AG09319 (cell line): ENCODE data around the gene PJVK.

Experiments used
- DNase-seq: peaks from one replicate; pipeline ENCODE4 v3.0.0-alpha.2; 2010; ENCODE audit warnings: low read depth; ENCODE audit errors: extremely low read depth
- TF ChIP-seq, protein P1 (sequence below): IDR thresholded peaks from 2 replicates; pipeline ENCODE4 v1.5.1; 2011; ENCODE audit warnings: low read depth, mild to moderate bottlenecking, inconsistent platforms, low read length, moderate library complexity

PJVK gene

DNA sequence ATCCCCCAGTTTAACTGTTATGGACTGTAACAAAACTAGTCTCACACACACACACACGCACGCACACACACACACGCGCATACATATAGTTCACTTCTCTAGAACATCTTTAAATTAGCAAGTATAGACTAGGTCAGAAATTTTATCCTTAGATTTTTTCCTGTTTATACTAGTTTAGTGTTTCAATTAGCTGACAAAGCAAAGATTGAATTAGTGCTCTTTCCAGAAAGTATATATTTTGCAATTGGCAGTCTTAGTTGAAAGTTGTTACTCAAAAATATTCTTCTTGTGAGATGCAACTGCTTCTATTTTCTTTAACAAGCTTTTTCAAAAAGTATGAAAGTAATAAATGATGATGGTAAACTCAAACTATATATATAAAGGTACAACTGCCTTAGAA lies 51.6 kb downstream of the PJVK start:
- DNase-seq: no peak
- TF ChIP-seq, protein P1, sequence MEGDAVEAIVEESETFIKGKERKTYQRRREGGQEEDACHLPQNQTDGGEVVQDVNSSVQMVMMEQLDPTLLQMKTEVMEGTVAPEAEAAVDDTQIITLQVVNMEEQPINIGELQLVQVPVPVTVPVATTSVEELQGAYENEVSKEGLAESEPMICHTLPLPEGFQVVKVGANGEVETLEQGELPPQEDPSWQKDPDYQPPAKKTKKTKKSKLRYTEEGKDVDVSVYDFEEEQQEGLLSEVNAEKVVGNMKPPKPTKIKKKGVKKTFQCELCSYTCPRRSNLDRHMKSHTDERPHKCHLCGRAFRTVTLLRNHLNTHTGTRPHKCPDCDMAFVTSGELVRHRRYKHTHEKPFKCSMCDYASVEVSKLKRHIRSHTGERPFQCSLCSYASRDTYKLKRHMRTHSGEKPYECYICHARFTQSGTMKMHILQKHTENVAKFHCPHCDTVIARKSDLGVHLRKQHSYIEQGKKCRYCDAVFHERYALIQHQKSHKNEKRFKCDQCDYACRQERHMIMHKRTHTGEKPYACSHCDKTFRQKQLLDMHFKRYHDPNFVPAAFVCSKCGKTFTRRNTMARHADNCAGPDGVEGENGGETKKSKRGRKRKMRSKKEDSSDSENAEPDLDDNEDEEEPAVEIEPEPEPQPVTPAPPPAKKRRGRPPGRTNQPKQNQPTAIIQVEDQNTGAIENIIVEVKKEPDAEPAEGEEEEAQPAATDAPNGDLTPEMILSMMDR: no peak

DNA sequence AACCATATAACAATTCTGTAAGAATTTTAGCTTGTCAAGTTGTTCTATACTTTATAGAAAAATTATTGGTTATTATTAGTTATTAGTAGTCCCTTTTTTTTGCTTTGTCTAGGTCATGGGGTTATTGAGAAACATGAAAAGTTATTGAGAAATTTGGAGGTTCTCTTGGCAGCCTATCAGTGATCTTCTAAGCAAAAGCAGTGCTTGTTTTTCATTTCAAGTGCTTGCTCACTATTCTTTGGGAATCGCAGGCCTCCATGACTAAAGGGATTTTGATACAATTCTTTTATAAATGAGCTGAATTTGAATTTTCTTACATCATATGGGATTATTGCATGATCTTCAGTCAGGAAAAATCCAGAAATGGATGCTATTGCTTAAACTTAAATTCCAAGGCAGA lies 54.9 kb downstream of the PJVK start:
- TF ChIP-seq, protein P1: no peak
- no peak for DNase-seq

DNA sequence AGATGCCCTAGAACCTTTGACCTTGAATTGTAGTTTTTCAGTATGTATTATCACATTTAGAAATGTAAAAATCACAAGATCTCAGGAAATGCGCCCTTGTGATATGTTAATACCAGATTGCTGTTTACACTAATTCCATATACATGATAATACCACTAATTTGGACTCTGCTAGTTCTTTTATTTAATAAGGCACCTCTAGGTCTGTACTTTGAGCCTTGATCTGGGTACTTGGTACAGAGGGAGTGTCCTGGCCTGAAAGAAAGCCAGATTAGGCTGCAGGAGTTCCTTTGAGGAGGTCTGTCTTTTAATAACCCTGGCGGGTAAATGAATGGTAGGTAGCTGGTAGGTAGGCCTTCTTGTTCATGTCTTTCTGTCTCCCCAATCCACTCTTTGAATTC lies 55.3 kb downstream of the PJVK start:
- TF ChIP-seq, protein P1: no peak

GRCh38 chr2:178506949-178507348 lies 55.8 kb downstream of the PJVK start:
- no peak for DNase-seq
- TF ChIP-seq, protein P1: no peak

More for the DNA sequence above, 55.3 kb downstream of the PJVK start:
- no peak for DNase-seq

DNA sequence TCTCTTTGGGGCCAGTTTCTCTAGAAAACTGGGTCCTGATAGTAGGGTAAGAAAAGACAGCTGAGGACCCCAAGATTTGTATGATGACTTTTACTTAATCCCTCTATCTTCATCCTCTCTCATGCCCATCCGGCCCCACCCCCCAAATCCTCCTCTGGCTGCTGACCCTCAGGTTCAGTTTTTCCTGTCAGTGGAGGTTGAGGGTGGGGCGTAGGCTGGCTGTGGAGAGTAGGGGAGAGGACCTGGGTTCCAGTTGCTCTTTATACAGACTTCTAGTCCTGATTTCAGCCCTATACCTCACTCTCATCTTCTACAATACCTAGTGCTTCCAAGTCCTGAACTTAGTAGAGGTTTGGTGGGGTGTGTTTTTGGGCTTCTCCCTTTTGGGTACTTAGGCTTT lies 57.5 kb downstream of the PJVK start:
- TF ChIP-seq, protein P1: no peak
- DNase-seq: no peak

GRCh38 chr2:178510384-178510783 lies 59.2 kb downstream of the PJVK start:
- DNase-seq: no peak
- TF ChIP-seq, protein P1: no peak
